ENCODE results near the gene NR2E3.

The NR2E3 gene

GRCh38 chr15:71815301-71815700 lies 4.9 kb downstream of the NR2E3 start:
- TF ChIP-seq GATA3 (IDR thresholded peaks at IDR 0.05; ENCODE audit: low read depth, low read length) (no peak), GATA2 (IDR thresholded peaks at IDR 0.05; ENCODE audit: low read depth, low read length) (no peak)

- no peak for TF ChIP-seq GATA3 (IDR thresholded peaks at IDR 0.05; ENCODE audit: low read depth, low read length)
- TF ChIP-seq GATA2 (IDR thresholded peaks at IDR 0.05; ENCODE audit: low read depth, low read length): no peak
Measured at GRCh38 chr15:71817351-71817750, 7.0 kb downstream of the NR2E3 start.

GRCh38 chr15:71820127-71820526 lies 9.8 kb downstream of the NR2E3 start:
- no peak for TF ChIP-seq GATA2 (IDR thresholded peaks at IDR 0.05; ENCODE audit: low read depth, low read length)
- no peak for TF ChIP-seq GATA3 (IDR thresholded peaks at IDR 0.05; ENCODE audit: low read depth, low read length)

GRCh38 chr15:71821547-71822129 lies 11.3 kb downstream of the NR2E3 start:
- TF ChIP-seq GATA3 (IDR thresholded peaks at IDR 0.05; ENCODE audit: low read depth, low read length) (no peak), GATA2 (IDR thresholded peaks at IDR 0.05; ENCODE audit: low read depth, low read length) (no peak)

DNA sequence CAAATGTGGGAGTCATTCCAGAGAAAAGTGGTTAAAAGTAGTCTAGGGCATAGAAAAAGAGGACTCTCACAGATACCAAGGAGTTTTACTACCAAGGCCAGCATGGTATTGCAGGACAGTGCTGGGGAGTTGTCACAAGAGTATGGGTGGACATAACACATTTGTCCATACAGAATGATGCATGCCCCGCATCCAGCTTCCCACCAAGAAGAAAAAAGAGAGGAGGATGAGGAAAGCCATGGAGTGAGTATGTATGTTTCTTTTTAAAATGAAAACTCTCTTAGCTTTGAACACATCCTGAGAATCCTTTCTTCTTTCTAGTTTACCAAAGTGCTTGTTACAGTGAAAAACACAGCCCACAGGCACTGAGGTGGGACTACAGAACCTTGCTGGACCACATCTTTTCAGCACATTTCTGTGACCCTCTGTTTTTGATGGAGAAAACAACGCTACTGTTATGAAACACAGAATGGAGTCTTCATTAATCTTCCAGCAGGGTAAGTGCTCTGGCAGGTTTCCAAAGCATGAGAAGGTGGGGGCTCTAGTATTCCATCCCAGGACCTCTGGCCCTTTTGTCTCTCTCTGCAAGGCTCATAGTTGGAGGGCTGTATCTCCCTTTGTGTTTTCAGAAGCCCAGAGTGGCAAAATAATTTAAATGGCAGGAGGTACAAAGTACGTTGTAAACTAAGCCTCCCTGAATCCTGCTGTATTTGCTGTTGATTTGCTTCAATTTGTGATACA lies 12.7 kb downstream of the NR2E3 start:
- TF ChIP-seq GATA3 (IDR thresholded peaks at IDR 0.05; ENCODE audit: low read depth, low read length) (no peak), GATA2 (IDR thresholded peaks at IDR 0.05; ENCODE audit: low read depth, low read length) (no peak)

- no peak for TF ChIP-seq GATA3 (IDR thresholded peaks at IDR 0.05; ENCODE audit: low read depth, low read length)
Measured at GRCh38 chr15:71823801-71824200, 13.4 kb downstream of the NR2E3 start.

DNA sequence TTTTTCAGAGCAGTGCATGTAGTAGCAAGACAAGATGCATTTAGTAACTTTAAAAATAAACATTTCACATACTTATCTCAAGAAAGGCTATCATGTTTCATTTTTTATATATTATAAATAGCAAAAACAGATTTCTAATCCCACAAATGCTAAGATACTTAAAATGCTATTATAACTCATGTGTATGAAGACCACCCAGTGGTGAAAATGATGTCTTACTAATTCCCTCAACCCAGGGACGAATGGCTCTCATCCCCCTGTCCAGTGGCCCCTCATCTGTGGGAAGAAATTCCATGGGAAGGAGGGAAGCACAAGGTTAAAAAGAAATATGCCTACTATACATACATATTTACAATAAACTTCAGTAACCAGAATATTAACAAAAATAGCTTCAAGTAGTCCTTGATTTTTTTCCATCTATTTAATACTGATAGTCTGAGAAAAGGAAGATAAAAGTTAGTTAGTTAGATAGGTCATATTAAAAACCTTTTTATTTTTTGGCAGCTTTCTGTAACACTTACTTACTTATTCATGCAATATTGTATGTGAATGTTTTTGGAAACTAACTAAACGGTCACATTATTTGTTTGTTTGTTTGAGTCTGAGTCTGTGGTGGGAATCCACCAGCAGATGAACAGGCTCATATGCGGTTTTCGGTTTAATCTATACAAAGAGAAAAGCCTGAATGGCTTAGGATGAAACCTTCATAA lies 14.8 kb downstream of the NR2E3 start:
- no peak for TF ChIP-seq GATA3 (IDR thresholded peaks at IDR 0.05; ENCODE audit: low read depth, low read length)
- TF ChIP-seq GATA2 (IDR thresholded peaks at IDR 0.05; ENCODE audit: low read depth, low read length): no peak

GRCh38 chr15:71826196-71826595 lies 15.8 kb downstream of the NR2E3 start:
- TF ChIP-seq GATA3 (IDR thresholded peaks at IDR 0.05; ENCODE audit: low read depth, low read length) (no peak), GATA2 (IDR thresholded peaks at IDR 0.05; ENCODE audit: low read depth, low read length) (no peak)

DNA sequence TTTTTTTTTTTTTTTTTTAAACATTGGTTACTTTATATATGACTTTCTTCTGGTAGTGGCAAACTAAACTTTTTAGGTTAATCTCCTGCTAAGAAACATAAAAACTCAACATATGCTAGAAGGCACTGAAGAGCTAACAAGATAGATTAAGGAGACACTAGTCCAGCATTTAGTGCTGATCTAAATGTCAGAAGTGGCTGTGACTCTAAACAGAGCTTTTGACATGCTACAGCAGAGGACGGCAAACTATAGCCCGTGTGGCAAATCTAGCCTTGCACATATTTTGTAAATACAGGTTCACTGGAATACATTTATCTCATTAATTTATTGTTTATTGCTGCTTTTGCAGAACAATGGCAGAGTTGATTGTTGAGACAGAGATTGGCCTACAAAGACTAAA lies 20.6 kb downstream of the NR2E3 start:
- no peak for TF ChIP-seq GATA2 (IDR thresholded peaks at IDR 0.05; ENCODE audit: low read depth, low read length)
- no peak for TF ChIP-seq GATA3 (IDR thresholded peaks at IDR 0.05; ENCODE audit: low read depth, low read length)

DNA sequence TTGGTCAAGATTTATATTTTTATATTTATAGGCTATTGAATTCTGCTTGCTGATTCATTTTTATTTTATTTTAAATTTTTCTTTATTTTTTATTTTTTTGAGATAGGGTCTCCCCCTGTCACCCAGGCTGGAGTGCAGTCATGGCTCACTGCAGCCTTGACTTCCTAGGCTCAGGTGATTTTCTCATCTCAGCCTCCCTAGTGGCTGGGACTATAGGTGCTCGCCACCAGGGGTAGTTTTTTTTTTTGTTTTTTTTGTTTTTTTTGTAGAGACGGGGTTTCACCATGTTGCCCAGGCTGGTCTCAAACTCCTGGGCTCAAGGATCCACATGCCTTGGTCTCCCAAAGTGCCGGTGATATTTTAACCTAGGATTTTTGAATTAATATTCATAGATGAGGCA lies 31.2 kb downstream of the NR2E3 start:
- no peak for TF ChIP-seq GATA2 (IDR thresholded peaks at IDR 0.05; ENCODE audit: low read depth, low read length)

DNA sequence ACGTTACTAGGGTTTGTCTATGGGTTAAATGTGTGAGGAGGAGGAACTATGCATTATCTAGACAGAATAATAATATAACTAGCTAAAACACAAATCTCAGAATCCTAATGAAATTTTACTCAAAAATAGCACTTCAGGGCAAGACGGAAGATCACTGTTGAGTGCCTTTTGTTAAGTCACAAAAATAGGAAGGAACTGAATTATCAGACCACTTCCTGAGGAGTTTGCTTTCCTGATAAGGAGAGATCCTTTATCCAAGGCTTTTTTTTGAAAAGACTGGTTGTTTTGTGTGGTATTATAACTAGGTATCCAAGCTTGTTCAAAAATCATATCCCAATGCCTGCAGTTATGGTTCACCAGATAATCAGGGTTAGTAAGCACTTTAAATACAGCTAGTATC lies 34.6 kb downstream of the NR2E3 start:
- TF ChIP-seq GATA3 (IDR thresholded peaks at IDR 0.05; ENCODE audit: low read depth, low read length): no peak
- TF ChIP-seq GATA2 (IDR thresholded peaks at IDR 0.05; ENCODE audit: low read depth, low read length): no peak

- TF ChIP-seq GATA3 (IDR thresholded peaks at IDR 0.05; ENCODE audit: low read depth, low read length): no peak
- no peak for TF ChIP-seq GATA2 (IDR thresholded peaks at IDR 0.05; ENCODE audit: low read depth, low read length)
Measured at GRCh38 chr15:71853543-71853942, 43.2 kb downstream of the NR2E3 start.

Measured in SH-SY5Y (cell line).